Osteocyte (in vitro differentiated cells): ENCODE measurements around the gene GIGYF1. TPM values are rescaled to one million over a fixed set of nuclear protein-coding genes. Genes with fewer than 3 reads are reported as not detected.

Source experiments
- DNase-seq: peaks from one replicate; pipeline ENCODE4 v3.0.0; 2021; ENCODE audit warnings: mixed read lengths; ENCODE audit not compliant: unreplicated experiment; ENCODE audit errors: extremely low spot score
- H3K27ac Mint-ChIP-seq: one replicate; pipeline ENCODE4 v1.8.0; 2021; ENCODE audit warnings: mild to moderate bottlenecking, mixed read lengths; ENCODE audit not compliant: unreplicated experiment
- H3K27me3 Mint-ChIP-seq: one replicate; pipeline ENCODE4 v1.8.0; 2021; ENCODE audit warnings: mixed read lengths; ENCODE audit not compliant: unreplicated experiment
- H3K36me3 Mint-ChIP-seq: one replicate; pipeline ENCODE4 v1.8.0; 2021; ENCODE audit warnings: mixed read lengths; ENCODE audit not compliant: unreplicated experiment
- H3K4me1 Mint-ChIP-seq: one replicate; pipeline ENCODE4 v1.8.0; 2021; ENCODE audit warnings: mixed read lengths; ENCODE audit not compliant: unreplicated experiment
- H3K4me3 Mint-ChIP-seq: one replicate; pipeline ENCODE4 v1.8.0; 2021; ENCODE audit warnings: mild to moderate bottlenecking, moderate library complexity, mixed read lengths; ENCODE audit not compliant: unreplicated experiment
- H3K9me3 Mint-ChIP-seq: one replicate; pipeline ENCODE4 v1.8.0; 2021; ENCODE audit warnings: mixed read lengths; ENCODE audit not compliant: unreplicated experiment
- CTCF ChIP-seq: fragments of 200-600 bp; sonication (generic); IDR thresholded peaks from 2 replicates; pipeline ENCODE4 v1.5.0; 2021; ENCODE audit warnings: antibody characterized with exemption, mild to moderate bottlenecking, moderate library complexity
- total RNA-seq: library from RNA; stranded (reverse); gene quantifications from 2 replicates; pipeline ENCODE4 v1.2.1, GENCODE V29; 2021

GIGYF1 gene
- total RNA-seq, 1 donor from 2014 or later = 64.6 TPM

GRCh38 chr7:100686201-100686821 is 7.7 kb downstream of the GIGYF1 start:
- Mint-ChIP-seq H3K9me3 (no peaks in the 10 kb centered on the region), H3K27ac (no peak overlapping the region), H3K36me3 (peaks cover 21% of the 10 kb centered on the region), H3K4me1 (peaks cover 10% of the 10 kb centered on the region), H3K27me3 (no peaks in the 10 kb centered on the region), H3K4me3 (no peak overlapping the region)
- no peak for DNase-seq
- no peak for TF ChIP-seq CTCF

GRCh38 chr7:100685631-100686145 is 8.4 kb downstream of the GIGYF1 start:
- no peak for TF ChIP-seq CTCF
- Mint-ChIP-seq H3K27ac (no peak overlapping the region), H3K36me3 (peaks cover 21% of the 10 kb centered on the region), H3K4me1 (peaks cover 8% of the 10 kb centered on the region), H3K27me3 (no peaks in the 10 kb centered on the region), H3K9me3 (no peaks in the 10 kb centered on the region), H3K4me3 (no peak overlapping the region)
- no peak for DNase-seq

- Mint-ChIP-seq H3K4me1 (peaks cover 11% of the 10 kb centered on the region), H3K36me3 (peaks cover 21% of the 10 kb centered on the region), H3K4me3 (no peak overlapping the region), H3K9me3 (no peaks in the 10 kb centered on the region), H3K27me3 (no peaks in the 10 kb centered on the region), H3K27ac (no peak overlapping the region)
- DNase-seq = no peak
- TF ChIP-seq CTCF = no peak
Measured at GRCh38 chr7:100685049-100685605, 8.9 kb downstream of the GIGYF1 start.

- DNase-seq = no peak
- Mint-ChIP-seq H3K27ac (no peak overlapping the region), H3K4me3 (no peak overlapping the region)
Measured at GRCh38 chr7:100684534-100685042, 9.5 kb downstream of the GIGYF1 start.

More at GRCh38 chr7:100684534-100685042, 9.5 kb downstream of the GIGYF1 start:
- TF ChIP-seq CTCF = no peak
- Mint-ChIP-seq H3K9me3 (no peaks in the 10 kb centered on the region), H3K27me3 (no peaks in the 10 kb centered on the region), H3K36me3 (peaks cover 23% of the 10 kb centered on the region), H3K4me1 (peaks cover 12% of the 10 kb centered on the region)
